ENCODE data around the gene SLC2A13.

DNA sequence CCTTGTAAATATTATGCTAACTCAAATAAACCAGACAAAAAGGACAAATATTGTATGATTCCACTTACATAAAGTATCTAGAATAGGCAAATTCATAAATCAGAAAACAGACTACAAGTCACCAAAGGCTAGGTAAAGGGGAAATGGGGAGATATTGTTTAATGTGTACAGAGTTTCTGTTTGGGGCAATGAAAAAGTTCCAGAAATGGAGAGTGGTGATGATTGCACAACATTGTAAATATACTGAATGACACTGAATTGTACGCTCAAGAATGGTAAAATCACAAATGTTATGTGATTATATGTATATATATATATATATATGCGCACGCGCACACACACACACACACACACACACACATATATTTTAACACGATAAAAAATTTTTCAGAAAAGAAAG lies 182.5 kb downstream of the SLC2A13 start:
- TF ChIP-seq, protein P1, sequence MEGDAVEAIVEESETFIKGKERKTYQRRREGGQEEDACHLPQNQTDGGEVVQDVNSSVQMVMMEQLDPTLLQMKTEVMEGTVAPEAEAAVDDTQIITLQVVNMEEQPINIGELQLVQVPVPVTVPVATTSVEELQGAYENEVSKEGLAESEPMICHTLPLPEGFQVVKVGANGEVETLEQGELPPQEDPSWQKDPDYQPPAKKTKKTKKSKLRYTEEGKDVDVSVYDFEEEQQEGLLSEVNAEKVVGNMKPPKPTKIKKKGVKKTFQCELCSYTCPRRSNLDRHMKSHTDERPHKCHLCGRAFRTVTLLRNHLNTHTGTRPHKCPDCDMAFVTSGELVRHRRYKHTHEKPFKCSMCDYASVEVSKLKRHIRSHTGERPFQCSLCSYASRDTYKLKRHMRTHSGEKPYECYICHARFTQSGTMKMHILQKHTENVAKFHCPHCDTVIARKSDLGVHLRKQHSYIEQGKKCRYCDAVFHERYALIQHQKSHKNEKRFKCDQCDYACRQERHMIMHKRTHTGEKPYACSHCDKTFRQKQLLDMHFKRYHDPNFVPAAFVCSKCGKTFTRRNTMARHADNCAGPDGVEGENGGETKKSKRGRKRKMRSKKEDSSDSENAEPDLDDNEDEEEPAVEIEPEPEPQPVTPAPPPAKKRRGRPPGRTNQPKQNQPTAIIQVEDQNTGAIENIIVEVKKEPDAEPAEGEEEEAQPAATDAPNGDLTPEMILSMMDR (IDR thresholded peaks at IDR 0.05): no peak
- TF ChIP-seq POLR2A (IDR thresholded peaks at IDR 0.05): no peak

Data from lower leg skin (tissue), 3 donors.